ENCODE results near the gene PAIP2B. TPM values are rescaled to one million over a fixed set of nuclear protein-coding genes. Genes with fewer than 3 reads are reported as not detected.

PAIP2B gene
- total RNA-seq, 1 experiment from 2014 or later, result 1.1 TPM

GRCh38 chr2:71153585-71154224 is 73.2 kb downstream of the PAIP2B start:
- BruUV-seq (replicated peaks), result no TSS peak
- Histone ChIP-seq H3K9me3 (ENCODE audit: low read depth, low read length, poor library complexity, severe bottlenecking) (no peaks in the 10 kb centered on the region), H3K27ac (ENCODE audit: low read depth, low read length, poor library complexity, severe bottlenecking) (no peak overlapping the region), H3K4me3 (ENCODE audit: low read depth, low read length, poor library complexity, severe bottlenecking) (no peak overlapping the region), H3K36me3 (ENCODE audit: insufficient read depth, low read length, poor library complexity, severe bottlenecking) (peaks cover 16% of the 10 kb centered on the region), H3K4me1 (ENCODE audit: insufficient read depth, low read length, poor library complexity, severe bottlenecking) (peaks cover 6% of the 10 kb centered on the region), H3K27me3 (replicated peaks; ENCODE audit: insufficient read depth, low read depth, low read length, poor library complexity) (no peaks in the 10 kb centered on the region)
- intact Hi-C loops (cut with micrococcal nuclease; ENCODE audit: unreplicated experiment), result loop anchor here (10.0 kb wide), 1 partner anchor 141 kb away; no protein-coding TSS in a partner anchor
- ChIA-PET POLR2A (ENCODE audit: low non-redundant PET) (no interaction called here), CTCF (no interaction called here)
- TF ChIP-seq EZH2 (IDR thresholded peaks at IDR 0.05; ENCODE audit: borderline replicate concordance, low read depth, low read length, poor library complexity, severe bottlenecking) (no peak), CTCF (conservative IDR thresholded peaks at IDR 0.05; ENCODE audit: low read depth, low read length) (no peak)
- DNase-seq (ENCODE audit: low spot score), result no peak

- H3K9me3 ChIP-seq (ENCODE audit: low read depth, low read length, poor library complexity, severe bottlenecking), result no peaks in the 10 kb centered on the region
- ChIA-PET POLR2A (ENCODE audit: low non-redundant PET) (no interaction called here), CTCF (no interaction called here)
- TF ChIP-seq CTCF (conservative IDR thresholded peaks at IDR 0.05; ENCODE audit: low read depth, low read length) (no peak), EZH2 (IDR thresholded peaks at IDR 0.05; ENCODE audit: borderline replicate concordance, low read depth, low read length, poor library complexity, severe bottlenecking) (no peak)
- no peaks in the 10 kb centered on the region for H3K27me3 ChIP-seq (replicated peaks; ENCODE audit: insufficient read depth, low read depth, low read length, poor library complexity)
- H3K36me3 ChIP-seq (ENCODE audit: insufficient read depth, low read length, poor library complexity, severe bottlenecking), result peaks cover 34% of the 10 kb centered on the region
- no TSS peak for BruUV-seq (replicated peaks)
- DNase-seq (ENCODE audit: low spot score), result no peak
- no peak overlapping the region for H3K4me3 ChIP-seq (ENCODE audit: low read depth, low read length, poor library complexity, severe bottlenecking)
- H3K4me1 ChIP-seq (ENCODE audit: insufficient read depth, low read length, poor library complexity, severe bottlenecking), result no peaks in the 10 kb centered on the region
- no peak overlapping the region for H3K27ac ChIP-seq (ENCODE audit: low read depth, low read length, poor library complexity, severe bottlenecking)
- intact Hi-C loops (cut with micrococcal nuclease; ENCODE audit: unreplicated experiment), result loop anchor here (10.0 kb wide), 1 partner anchor 143 kb away; no protein-coding TSS in a partner anchor
Measured at GRCh38 chr2:71151620-71152019, 75.3 kb downstream of the PAIP2B start.

- POLR2A ChIA-PET (ENCODE audit: low non-redundant PET), result no interaction called here
Measured at GRCh38 chr2:71150082-71150816, 76.7 kb downstream of the PAIP2B start.

More at GRCh38 chr2:71150082-71150816, 76.7 kb downstream of the PAIP2B start:
- H3K27ac ChIP-seq (ENCODE audit: low read depth, low read length, poor library complexity, severe bottlenecking), result no peak overlapping the region
- CTCF ChIA-PET, result interaction anchor here (0.5 kb wide), 1 partner anchor 184 kb away, joined by 5 read pairs; no protein-coding TSS in a partner anchor
- BruUV-seq (replicated peaks), result no TSS peak
- no peak overlapping the region for H3K4me3 ChIP-seq (ENCODE audit: low read depth, low read length, poor library complexity, severe bottlenecking)
- no peak for DNase-seq (ENCODE audit: low spot score)
- no peaks in the 10 kb centered on the region for H3K27me3 ChIP-seq (replicated peaks; ENCODE audit: insufficient read depth, low read depth, low read length, poor library complexity)
- intact Hi-C loops (cut with micrococcal nuclease; ENCODE audit: unreplicated experiment), result loop anchor here (10.0 kb wide), 1 partner anchor 145 kb away; no protein-coding TSS in a partner anchor
- H3K36me3 ChIP-seq (ENCODE audit: insufficient read depth, low read length, poor library complexity, severe bottlenecking), result peaks cover 46% of the 10 kb centered on the region
- H3K4me1 ChIP-seq (ENCODE audit: insufficient read depth, low read length, poor library complexity, severe bottlenecking), result no peaks in the 10 kb centered on the region
- no peaks in the 10 kb centered on the region for H3K9me3 ChIP-seq (ENCODE audit: low read depth, low read length, poor library complexity, severe bottlenecking)
- TF ChIP-seq CTCF (conservative IDR thresholded peaks at IDR 0.05; ENCODE audit: low read depth, low read length) (no peak), EZH2 (IDR thresholded peaks at IDR 0.05; ENCODE audit: borderline replicate concordance, low read depth, low read length, poor library complexity, severe bottlenecking) (no peak)
